GM18499 (cell line): ENCODE results near the gene MRPL19.

ENCODE experiments used
- ATAC-seq: cut with Tn5 transposase; IDR thresholded peaks from one replicate; pipeline ENCODE4 v1.9.1; 2021; ENCODE audit warnings: moderate number of reproducible peaks; ENCODE audit not compliant: insufficient read depth, unreplicated experiment

The MRPL19 gene

GRCh38 chr2:75646583-75647425 lies at the start of gene MRPL19:
MRPL19 (plus strand) TSS chr2:75646783; CDS start chr2:75646808, 25 bp downstream.
- ATAC-seq = peak; percentile 92

GRCh38 chr2:75596784-75597183 lies 49.8 kb upstream of the MRPL19 start:
- no peak for ATAC-seq

GRCh38 chr2:75597949-75598348 lies 48.6 kb upstream of the MRPL19 start:
- ATAC-seq = no peak

- no peak for ATAC-seq
These were observed 47.9 kb upstream of the MRPL19 start for GRCh38 chr2:75598589-75599155.

- ATAC-seq = no peak
These were observed 46.0 kb upstream of the MRPL19 start for GRCh38 chr2:75600461-75601011.

- no peak for ATAC-seq
These were observed 43.8 kb upstream of the MRPL19 start for GRCh38 chr2:75602724-75603342.

GRCh38 chr2:75603477-75603876 lies 43.1 kb upstream of the MRPL19 start:
- ATAC-seq = no peak

- ATAC-seq = no peak
These were observed 42.1 kb upstream of the MRPL19 start for GRCh38 chr2:75604484-75604883.

GRCh38 chr2:75605770-75606529 lies 40.6 kb upstream of the MRPL19 start:
- ATAC-seq = no peak

GRCh38 chr2:75606761-75607399 lies 39.7 kb upstream of the MRPL19 start:
- no peak for ATAC-seq

- no peak for ATAC-seq
These were observed 39.2 kb upstream of the MRPL19 start for GRCh38 chr2:75607400-75607798.

- ATAC-seq = no peak
These were observed 38.4 kb upstream of the MRPL19 start for GRCh38 chr2:75607988-75608683.

- ATAC-seq = peak; percentile 45
These were observed 37.8 kb upstream of the MRPL19 start for GRCh38 chr2:75608684-75609333.

- ATAC-seq = no peak
These were observed 37.3 kb upstream of the MRPL19 start for GRCh38 chr2:75609334-75609689.

- ATAC-seq = no peak
These were observed 36.6 kb upstream of the MRPL19 start for GRCh38 chr2:75609937-75610508.

- ATAC-seq = no peak
These were observed 35.9 kb upstream of the MRPL19 start for GRCh38 chr2:75610671-75611070.

GRCh38 chr2:75612108-75612861 lies 34.3 kb upstream of the MRPL19 start:
- ATAC-seq = no peak

GRCh38 chr2:75612862-75613243 lies 33.7 kb upstream of the MRPL19 start:
- ATAC-seq = no peak
